A549 (cell line): ENCODE results near the gene EPB41L4B.

ENCODE experiments used
- CHD2 ChIP-seq: fragments of 150-350 bp; IDR thresholded peaks from 2 replicates; pipeline ENCODE4 v1.6.1; 2014; ENCODE audit warnings: low read length; ENCODE audit not compliant: partially characterized antibody
- CTCF ChIP-seq: fragments of >200 bp; sonication (Bioruptor Twin); formaldehyde crosslinking; IDR thresholded peaks from 3 replicates; pipeline ENCODE4 v1.5.1; 2016
- MAZ ChIP-seq: fragments of 150-350 bp; IDR thresholded peaks from 2 replicates; pipeline ENCODE4 v1.6.1; 2014; ENCODE audit warnings: antibody characterized with exemption, low read depth, low read length, borderline replicate concordance
- POLR2A ChIP-seq: IDR thresholded peaks from 2 replicates; pipeline ENCODE4 v1.6.1; 2012; ENCODE audit warnings: mild to moderate bottlenecking, low read length

- TF ChIP-seq POLR2A, result no peak
- TF ChIP-seq CTCF, result no peak
- TF ChIP-seq MAZ, result no peak
- TF ChIP-seq CHD2, result no peak
Observed at GRCh38 chr9:109149089-109149488, 171.8 kb downstream of the EPB41L4B start.
